Left renal cortex interstitium (tissue), 4 donors: ENCODE measurements around the gene NFIL3. TPM values are rescaled to one million over a fixed set of nuclear protein-coding genes. Genes with fewer than 3 reads are reported as not detected.

Experiments
- DNase-seq, 4 donors: peaks; one replicate each; pipeline ENCODE4 v3.0.0-alpha.2; 2013; ENCODE audit warnings: low read depth in 4 of 4, low spot score in 2 of 4, missing footprints in 1 of 4
- polyA plus RNA-seq, 4 donors: library from polyadenylated mRNA; unstranded; fragments of 120-200 nt; gene quantifications; one replicate each; pipeline ENCODE4 v1.2.1, GENCODE V29; 2013; ENCODE audit not compliant: insufficient read length in 4 of 4

NFIL3 gene
- polyA plus RNA-seq, 4 donors = 23.0 to 31.9 (median 30.4) TPM

- peak; percentile 38 to 65 (median 54) for DNase-seq
Measured at GRCh38 chr9:91422758-91423711, 597 bp downstream of the NFIL3 start.

GRCh38 chr9:91421971-91422757, 1.5 kb downstream of the NFIL3 start:
- peak in 3 of 4 donors; percentile 25 to 60 (median 35) for DNase-seq

GRCh38 chr9:91421128-91421765, 2.4 kb downstream of the NFIL3 start:
- peak; percentile 36 to 53 (median 46) for DNase-seq

DNA sequence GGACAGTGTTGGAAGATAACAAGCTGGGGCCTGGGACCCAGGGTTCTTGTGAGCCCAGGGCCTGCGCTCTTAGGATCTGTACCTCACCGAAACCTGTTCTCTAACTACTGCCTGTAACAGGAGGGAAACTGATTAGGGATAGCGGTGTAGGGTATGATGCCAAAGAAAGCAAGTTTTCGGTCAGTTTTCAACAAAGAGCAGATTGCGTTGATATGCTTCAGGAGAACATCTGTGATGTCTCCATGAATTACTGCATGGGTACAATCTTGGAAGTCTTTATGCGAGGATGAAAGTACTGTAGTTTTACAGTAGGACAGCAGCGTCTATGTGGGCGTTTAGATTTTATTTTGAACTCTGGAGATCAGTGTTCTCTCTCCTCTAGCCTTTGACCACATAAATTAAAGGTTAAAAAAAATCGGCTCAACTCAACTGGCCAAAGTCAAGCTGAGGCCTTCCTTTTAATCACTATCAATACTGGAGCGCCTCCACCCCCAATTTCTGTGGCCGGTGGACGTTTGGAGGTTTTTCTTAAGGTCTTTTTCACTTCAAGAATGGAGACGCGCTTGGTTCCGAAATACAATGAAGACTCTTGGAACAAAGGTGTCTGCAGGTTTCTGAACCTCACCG, 3.0 kb downstream of the NFIL3 start:
- peak in 1 of 4 donors; percentile 43 for DNase-seq

DNA sequence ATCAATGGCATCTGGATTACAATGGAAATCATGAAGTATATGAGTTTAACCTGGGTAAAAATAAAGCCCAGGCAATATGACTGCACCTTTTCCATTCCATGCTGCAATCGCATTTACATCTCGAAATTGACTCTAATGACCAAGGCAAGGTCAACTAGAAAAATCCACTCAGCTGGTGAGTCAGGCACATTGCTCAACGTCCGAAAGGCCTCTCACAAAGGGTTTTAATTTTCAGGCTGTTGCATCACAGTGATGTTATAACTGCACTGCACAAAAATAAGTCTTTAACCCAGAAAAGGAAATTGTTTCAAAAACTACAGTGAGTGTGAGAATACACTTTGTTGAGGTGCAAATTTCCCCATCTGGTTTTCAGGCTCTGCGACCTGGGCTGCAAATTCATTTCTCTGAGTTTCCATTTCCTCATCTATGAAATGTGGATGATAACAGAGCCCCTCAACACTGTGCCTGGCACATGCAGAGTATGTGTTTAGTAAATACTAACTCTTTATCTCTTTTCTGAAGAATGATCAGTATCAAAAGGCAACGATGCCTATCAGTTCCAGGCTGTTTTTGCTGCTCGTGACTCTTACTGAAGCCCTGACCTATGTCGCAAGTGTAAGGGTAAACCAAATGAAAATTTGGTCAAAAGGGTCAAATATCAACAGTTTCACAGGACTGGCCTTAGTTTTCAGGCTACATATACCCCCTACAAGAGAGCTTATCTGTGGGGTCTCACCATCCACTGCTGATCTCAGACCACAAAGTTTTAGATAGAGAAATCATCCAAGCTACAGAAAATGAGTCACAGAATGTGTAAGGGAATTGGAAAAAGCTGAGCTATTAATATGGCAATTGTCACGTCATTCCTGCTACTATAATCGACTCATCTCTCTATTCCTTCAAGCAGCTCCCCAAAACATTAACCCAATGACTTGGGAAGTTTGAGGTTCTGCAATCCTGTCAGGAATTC, 4.1 kb downstream of the NFIL3 start:
- DNase-seq = no peak

GRCh38 chr9:91418215-91418610, 5.4 kb downstream of the NFIL3 start:
- no peak for DNase-seq

DNA sequence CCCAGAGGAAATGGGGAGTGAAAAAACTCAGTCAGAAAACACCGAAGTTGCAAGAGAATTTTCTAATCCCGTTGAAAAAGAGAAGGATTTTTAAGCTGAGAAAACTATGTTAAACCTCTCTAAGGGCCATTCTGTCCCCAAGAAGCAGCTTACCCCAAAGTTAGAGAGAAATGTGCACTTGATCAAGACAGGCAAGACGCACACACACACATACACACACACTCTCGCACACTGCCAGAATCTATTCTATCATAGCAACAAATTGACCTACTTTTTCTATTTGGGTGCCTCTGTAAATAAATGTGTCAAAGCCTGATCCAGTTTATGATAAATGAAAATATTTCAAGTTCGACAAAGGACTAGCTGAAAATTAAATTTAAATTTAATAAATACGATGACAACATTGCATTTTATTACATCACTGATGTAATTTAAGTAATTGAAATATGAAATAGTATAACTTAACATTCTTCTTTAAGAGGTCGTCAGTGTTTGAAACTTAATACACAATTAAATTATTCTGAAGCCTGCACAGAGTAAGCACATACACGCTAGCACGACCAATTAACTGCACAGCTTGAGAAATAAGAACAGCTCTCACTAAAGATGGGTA, 5.9 kb downstream of the NFIL3 start:
- DNase-seq = no peak

DNA sequence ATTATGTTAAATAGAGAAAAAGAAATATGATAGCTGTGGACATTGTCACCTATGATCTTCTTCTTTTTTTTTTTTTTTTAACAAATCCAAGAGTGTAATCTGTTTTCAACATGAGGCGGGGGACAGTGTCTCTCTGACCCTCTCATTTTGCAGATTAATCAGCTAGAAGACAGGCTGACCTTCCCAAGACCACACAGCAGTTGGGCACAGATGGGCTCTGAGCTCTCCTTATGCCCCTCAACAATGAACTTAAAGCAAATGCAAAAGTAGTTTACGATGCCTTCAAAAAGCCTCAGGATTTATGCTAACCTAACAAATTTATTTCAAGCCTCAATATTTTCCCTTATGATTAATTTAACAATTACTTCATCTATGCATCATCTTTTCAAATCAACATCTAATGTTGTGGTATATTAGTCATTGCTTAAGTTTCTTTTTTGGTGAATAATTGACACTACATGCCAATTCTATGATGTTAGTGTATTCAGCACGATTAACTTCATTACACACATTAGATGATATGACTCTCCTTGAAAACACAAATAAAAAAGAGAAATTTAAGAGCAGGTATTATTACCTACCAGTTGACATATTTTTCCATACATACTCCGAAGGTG, 7.4 kb downstream of the NFIL3 start:
- no peak for DNase-seq

DNA sequence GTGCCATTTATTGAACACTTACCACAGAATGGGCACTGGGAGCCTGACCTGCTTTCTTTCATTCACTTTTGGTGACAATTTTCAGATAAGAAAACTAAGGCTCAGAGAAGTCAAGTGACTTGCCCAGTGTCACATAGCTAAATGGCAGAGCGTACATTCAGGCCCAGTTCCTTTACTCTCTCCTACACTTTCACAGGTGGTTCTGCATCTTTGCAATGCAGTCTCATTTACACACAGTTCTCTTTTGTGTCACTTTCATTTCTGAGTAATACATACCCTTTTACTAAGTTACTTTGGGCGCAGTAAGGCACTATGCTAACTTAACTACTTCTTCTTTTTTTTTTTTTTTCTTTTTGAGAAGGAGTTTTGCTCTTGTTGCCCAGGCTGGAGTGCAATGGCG, 8.3 kb downstream of the NFIL3 start:
- no peak for DNase-seq

- no peak for DNase-seq
Measured at GRCh38 chr9:91412941-91413340, 10.7 kb downstream of the NFIL3 start.

- no peak for DNase-seq
Measured at GRCh38 chr9:91411096-91411771, 12.4 kb downstream of the NFIL3 start.

DNA sequence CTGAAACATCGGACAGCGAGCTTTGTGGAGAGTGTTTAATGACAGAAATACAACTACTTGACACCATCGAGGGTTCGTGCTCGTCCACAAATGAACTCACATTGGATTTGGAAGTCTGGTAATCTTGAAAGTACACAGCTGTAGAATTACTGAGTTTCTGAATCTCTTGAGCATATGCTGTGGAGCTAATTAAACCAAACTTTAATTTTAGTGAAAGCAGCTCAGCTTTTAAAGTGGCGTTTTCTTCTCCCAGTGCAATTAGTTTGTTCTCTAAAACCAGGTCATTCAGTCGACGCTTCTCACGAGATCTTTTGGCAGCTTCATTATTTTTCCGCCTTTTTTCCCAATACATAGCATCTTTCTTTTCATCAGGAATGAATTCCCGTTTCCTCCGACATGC, 13.5 kb downstream of the NFIL3 start:
- DNase-seq = no peak

- no peak for DNase-seq
Measured at GRCh38 chr9:91408475-91408874, 15.2 kb downstream of the NFIL3 start.

DNA sequence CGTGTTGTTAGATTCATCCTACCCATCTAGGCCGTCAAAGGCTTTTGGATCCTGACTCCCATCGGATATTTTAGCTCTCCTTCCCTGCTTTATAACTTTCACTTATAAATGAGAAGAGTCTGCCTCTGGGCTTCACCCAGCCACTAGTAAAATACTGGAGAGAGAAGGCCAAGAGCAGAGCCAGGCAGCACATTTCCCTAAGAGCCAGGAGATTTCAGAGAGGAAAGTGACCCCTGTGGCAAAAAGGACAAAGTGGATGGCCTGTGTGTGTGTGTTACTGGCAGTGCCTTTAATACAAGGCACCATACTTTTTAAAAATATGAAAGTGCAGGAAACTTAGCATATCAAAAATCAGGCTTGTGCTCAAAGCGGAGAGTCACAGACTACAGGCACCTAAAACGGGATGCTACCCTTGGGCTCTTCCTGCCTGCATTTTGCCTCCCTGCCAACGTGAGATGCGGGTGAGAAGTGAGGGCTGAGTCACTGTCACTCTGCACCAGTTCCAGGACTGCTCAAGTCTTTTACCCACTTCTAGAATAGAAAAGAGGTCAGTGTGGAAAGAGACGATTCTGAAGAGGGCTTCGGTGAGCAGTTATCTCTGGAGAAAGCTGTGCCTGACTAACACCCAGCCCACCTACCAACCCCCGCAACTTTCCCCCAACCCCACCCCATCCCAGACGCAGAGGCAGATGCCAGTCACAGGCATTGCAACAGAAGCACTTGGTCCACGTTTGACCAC, 15.9 kb downstream of the NFIL3 start:
- DNase-seq = no peak

GRCh38 chr9:91405343-91406077, 18.1 kb downstream of the NFIL3 start:
- DNase-seq = no peak

GRCh38 chr9:91403665-91404543, 19.7 kb downstream of the NFIL3 start:
- no peak for DNase-seq
